PC-9 (cell line): ENCODE results near the gene RAD9A.

Experiments used
- EZH2 ChIP-seq: fragments of 200-600 bp; sonication (generic); IDR thresholded peaks from 2 replicates; pipeline ENCODE4 v1.8.0; 2017; ENCODE audit warnings: antibody characterized with exemption, low read depth
- TF ChIP-seq, protein P1 (sequence below): fragments of 200-600 bp; sonication (generic); conservative IDR thresholded peaks from 2 replicates; pipeline ENCODE4 v1.6.1; 2017; ENCODE audit warnings: mixed run types, antibody characterized with exemption, mild to moderate bottlenecking, moderate library complexity

DNA sequence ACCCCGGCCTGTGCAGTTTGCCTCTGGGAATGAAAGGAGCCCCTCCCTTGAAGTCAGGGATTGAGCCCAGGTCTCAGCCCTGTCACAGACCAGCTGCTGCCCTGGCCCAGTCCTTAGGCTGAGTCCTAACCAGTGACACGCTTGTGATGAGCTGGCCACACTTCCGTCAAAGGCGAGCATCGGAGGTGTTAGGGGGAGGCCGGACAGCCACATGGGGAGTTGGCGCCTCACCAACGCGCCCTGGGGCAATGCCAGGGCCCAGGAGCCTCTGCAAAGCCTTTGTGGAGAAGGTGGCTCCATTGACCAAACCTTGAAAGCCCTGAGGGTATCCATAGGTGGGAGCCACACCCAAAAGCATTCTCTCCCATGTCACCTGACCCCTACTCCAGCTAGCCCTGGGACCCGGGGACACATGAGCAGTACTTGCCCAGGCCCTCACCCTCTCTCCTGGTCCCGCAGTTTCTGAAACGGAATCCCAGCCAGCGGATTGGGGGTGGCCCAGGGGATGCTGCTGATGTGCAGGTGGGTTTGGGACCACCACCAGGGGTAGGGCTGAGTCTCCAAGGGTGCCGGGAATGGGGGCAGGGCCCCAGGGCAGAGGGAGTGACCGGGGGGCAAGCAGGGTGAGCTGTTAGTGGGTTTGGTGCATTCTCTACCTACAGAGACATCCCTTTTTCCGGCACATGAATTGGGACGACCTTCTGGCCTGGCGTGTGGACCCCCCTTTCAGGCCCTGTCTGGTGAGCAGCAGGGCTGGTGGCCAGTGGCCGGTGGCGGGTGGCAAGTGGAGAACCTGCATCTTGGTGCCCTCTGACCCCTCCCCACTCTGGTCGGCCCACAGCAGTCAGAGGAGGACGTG lies 42.0 kb downstream of the RAD9A start:
- TF ChIP-seq, protein P1, sequence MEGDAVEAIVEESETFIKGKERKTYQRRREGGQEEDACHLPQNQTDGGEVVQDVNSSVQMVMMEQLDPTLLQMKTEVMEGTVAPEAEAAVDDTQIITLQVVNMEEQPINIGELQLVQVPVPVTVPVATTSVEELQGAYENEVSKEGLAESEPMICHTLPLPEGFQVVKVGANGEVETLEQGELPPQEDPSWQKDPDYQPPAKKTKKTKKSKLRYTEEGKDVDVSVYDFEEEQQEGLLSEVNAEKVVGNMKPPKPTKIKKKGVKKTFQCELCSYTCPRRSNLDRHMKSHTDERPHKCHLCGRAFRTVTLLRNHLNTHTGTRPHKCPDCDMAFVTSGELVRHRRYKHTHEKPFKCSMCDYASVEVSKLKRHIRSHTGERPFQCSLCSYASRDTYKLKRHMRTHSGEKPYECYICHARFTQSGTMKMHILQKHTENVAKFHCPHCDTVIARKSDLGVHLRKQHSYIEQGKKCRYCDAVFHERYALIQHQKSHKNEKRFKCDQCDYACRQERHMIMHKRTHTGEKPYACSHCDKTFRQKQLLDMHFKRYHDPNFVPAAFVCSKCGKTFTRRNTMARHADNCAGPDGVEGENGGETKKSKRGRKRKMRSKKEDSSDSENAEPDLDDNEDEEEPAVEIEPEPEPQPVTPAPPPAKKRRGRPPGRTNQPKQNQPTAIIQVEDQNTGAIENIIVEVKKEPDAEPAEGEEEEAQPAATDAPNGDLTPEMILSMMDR = no peak
- TF ChIP-seq EZH2 = no peak
